Neural cell (in vitro differentiated cells): Measurements from ENCODE around the gene IL3RA. TPM values are rescaled to one million over a fixed set of nuclear protein-coding genes. Genes with fewer than 3 reads are reported as not detected.

Experiments used
- H2AFZ ChIP-seq: fragments of 200-600, 300-800 bp; sonication (generic), shearing (Covaris generic); 2 replicates; pipeline ENCODE4 v1.6.0; 2014; ENCODE audit warnings: low read depth, mild to moderate bottlenecking, antibody characterized with exemption, low read length, moderate library complexity
- H3F3A ChIP-seq: fragments of 200-600 bp; shearing (Covaris generic); 2 replicates; pipeline ENCODE4 v1.6.1; 2016; ENCODE audit warnings: mild to moderate bottlenecking, moderate library complexity, mixed read lengths, antibody characterized with exemption, low read length; ENCODE audit not compliant: insufficient read depth, poor library complexity, severe bottlenecking
- H3K27ac ChIP-seq: fragments of 200-600, 300-800 bp; sonication (generic), shearing (Covaris generic); 2 replicates; pipeline ENCODE4 v1.5.1; 2014; ENCODE audit warnings: mild to moderate bottlenecking, low read length, moderate library complexity
- H3K27me3 ChIP-seq: fragments of 300-800, 200-600 bp; sonication (generic), shearing (Covaris generic); 2 replicates; pipeline ENCODE4 v1.6.0; 2014; ENCODE audit warnings: mild to moderate bottlenecking, low read depth, low read length, moderate library complexity; ENCODE audit not compliant: insufficient read depth
- H3K36me3 ChIP-seq: fragments of 300-800, 200-600 bp; sonication (generic), shearing (Covaris generic); 2 replicates; pipeline ENCODE4 v1.5.1; 2014; ENCODE audit warnings: mild to moderate bottlenecking, antibody characterized with exemption, low read length, moderate library complexity; ENCODE audit not compliant: insufficient read depth
- H3K4me2 ChIP-seq: fragments of 300-800, 200-600 bp; sonication (generic), shearing (Covaris generic); 2 replicates; pipeline ENCODE4 v1.6.0; 2014; ENCODE audit warnings: mild to moderate bottlenecking, low read length
- H3K4me3 ChIP-seq: fragments of 300-800, 200-600 bp; sonication (generic), shearing (Covaris generic); 2 replicates; pipeline ENCODE4 v1.5.1; 2014; ENCODE audit warnings: mild to moderate bottlenecking, low read length, moderate library complexity
- H3K79me2 ChIP-seq: fragments of 200-600 bp; shearing (Covaris generic); replicated peaks from 2 replicates; pipeline ENCODE4 v1.6.0; 2014; ENCODE audit warnings: mild to moderate bottlenecking, low read length, moderate library complexity; ENCODE audit not compliant: insufficient read depth
- H3K9ac ChIP-seq: fragments of 300-800, 200-600 bp; sonication (generic), shearing (Covaris generic); 2 replicates; pipeline ENCODE4 v1.6.1; 2016; ENCODE audit warnings: mild to moderate bottlenecking, low read length, mixed read lengths
- H3K9me2 ChIP-seq: fragments of 200-600 bp; shearing (Covaris generic); 2 replicates; pipeline ENCODE4 v1.6.1; 2016; ENCODE audit warnings: mild to moderate bottlenecking, low read length, mixed read lengths; ENCODE audit not compliant: insufficient read depth
- H3K9me3 ChIP-seq: fragments of 200-600, 300-800 bp; sonication (generic), shearing (Covaris generic); 2 replicates; pipeline ENCODE4 v1.6.1; 2016; ENCODE audit warnings: mild to moderate bottlenecking, mixed run types, low read length, moderate library complexity, mixed read lengths
- H4K20me1 ChIP-seq: fragments of 200-600 bp; shearing (Covaris generic); 2 replicates; pipeline ENCODE4 v1.6.1; 2016; ENCODE audit warnings: mild to moderate bottlenecking, mixed run types; ENCODE audit not compliant: insufficient read depth
- CTCF ChIP-seq: fragments of 450-650 bp; IDR thresholded peaks from 2 replicates; pipeline ENCODE4 v1.5.1; 2014; ENCODE audit warnings: antibody characterized with exemption, mild to moderate bottlenecking, moderate library complexity; ENCODE audit not compliant: poor library complexity, severe bottlenecking
- EP300 ChIP-seq: fragments of 450-650 bp; conservative IDR thresholded peaks from 2 replicates; pipeline ENCODE4 v1.6.1; 2014; ENCODE audit warnings: antibody characterized with exemption, mild to moderate bottlenecking, moderate library complexity; ENCODE audit not compliant: poor library complexity, severe bottlenecking
- EZH2 ChIP-seq: fragments of 200-600, 300-800 bp; shearing (Covaris generic), sonication (generic); IDR thresholded peaks from 2 replicates; pipeline ENCODE4 v1.6.1; 2014; ENCODE audit warnings: antibody characterized with exemption, low read length, borderline replicate concordance, mild to moderate bottlenecking; ENCODE audit not compliant: insufficient read depth, poor library complexity, severe bottlenecking
- MXI1 ChIP-seq: fragments of 450-650 bp; conservative IDR thresholded peaks from 2 replicates; pipeline ENCODE4 v1.6.1; 2014; ENCODE audit warnings: antibody characterized with exemption, mild to moderate bottlenecking; ENCODE audit not compliant: poor library complexity, severe bottlenecking
- POLR2AphosphoS5 ChIP-seq: IDR thresholded peaks from 2 replicates; pipeline ENCODE4 v1.6.1; 2012
- RAD21 ChIP-seq: fragments of 450-650 bp; conservative IDR thresholded peaks from 2 replicates; pipeline ENCODE4 v1.6.1; 2014; ENCODE audit warnings: antibody characterized with exemption, mild to moderate bottlenecking, moderate library complexity
- REST ChIP-seq: IDR thresholded peaks from 2 replicates; pipeline ENCODE4 v1.6.1; 2012; ENCODE audit warnings: borderline replicate concordance
- SMC3 ChIP-seq: fragments of 450-650 bp; conservative IDR thresholded peaks from 2 replicates; pipeline ENCODE4 v1.6.1; 2014; ENCODE audit warnings: antibody characterized with exemption, mild to moderate bottlenecking, moderate library complexity; ENCODE audit not compliant: poor library complexity
- TAF1 ChIP-seq: IDR thresholded peaks from 2 replicates; pipeline ENCODE4 v1.6.1; 2012; ENCODE audit warnings: low read depth
- polyA plus RNA-seq: library from polyadenylated mRNA; depleted of rRNA; stranded (reverse); fragments of >200 nt; gene quantifications from 2 replicates; pipeline ENCODE4 v1.2.3, GENCODE V29; 2014

IL3RA gene
- polyA plus RNA-seq, 1 donor from 2014 or later = not detected

- H3K9me2 ChIP-seq = no peaks in the 10 kb centered on the region
- H3K4me2 ChIP-seq = no peak overlapping the region
- no peaks in the 10 kb centered on the region for H3K79me2 ChIP-seq
- no peaks in the 10 kb centered on the region for H3F3A ChIP-seq
- H3K4me3 ChIP-seq = no peak overlapping the region
- H3K36me3 ChIP-seq = peaks cover 11% of the 10 kb centered on the region
- H3K9ac ChIP-seq = no peak overlapping the region
- TF ChIP-seq MXI1 (no peak), RAD21 (no peak), EZH2 (no peak), SMC3 (no peak), EP300 (no peak), TAF1 (no peak), POLR2AphosphoS5 (no peak), REST (no peak), CTCF (no peak)
- no peaks in the 10 kb centered on the region for H4K20me1 ChIP-seq
- H3K27ac ChIP-seq = no peak overlapping the region
- no peak overlapping the region for H2AFZ ChIP-seq
- H3K9me3 ChIP-seq = no peaks in the 10 kb centered on the region
- H3K27me3 ChIP-seq = no peaks in the 10 kb centered on the region
Observed at GRCh38 chrX:1400742-1401471, 64.3 kb downstream of the IL3RA start.

- Histone ChIP-seq H3K9ac (no peak overlapping the region), H3K79me2 (no peaks in the 10 kb centered on the region), H2AFZ (no peak overlapping the region), H3K27ac (no peak overlapping the region), H3K4me3 (no peak overlapping the region), H3K36me3 (peaks cover 11% of the 10 kb centered on the region), H3F3A (no peaks in the 10 kb centered on the region), H3K27me3 (no peaks in the 10 kb centered on the region), H4K20me1 (no peaks in the 10 kb centered on the region), H3K9me2 (no peaks in the 10 kb centered on the region), H3K4me2 (no peak overlapping the region), H3K9me3 (no peaks in the 10 kb centered on the region)
- no peak for TF ChIP-seq CTCF
- no peak for TF ChIP-seq SMC3
Observed at GRCh38 chrX:1401611-1402430, 65.2 kb downstream of the IL3RA start.
